ENCODE results near the gene SYNDIG1.

GRCh38 chr20:24479106-24479505 is 9.7 kb downstream of the SYNDIG1 start:
- TF ChIP-seq POLR2A (IDR thresholded peaks at IDR 0.05) = no peak
- TF ChIP-seq, protein P1, sequence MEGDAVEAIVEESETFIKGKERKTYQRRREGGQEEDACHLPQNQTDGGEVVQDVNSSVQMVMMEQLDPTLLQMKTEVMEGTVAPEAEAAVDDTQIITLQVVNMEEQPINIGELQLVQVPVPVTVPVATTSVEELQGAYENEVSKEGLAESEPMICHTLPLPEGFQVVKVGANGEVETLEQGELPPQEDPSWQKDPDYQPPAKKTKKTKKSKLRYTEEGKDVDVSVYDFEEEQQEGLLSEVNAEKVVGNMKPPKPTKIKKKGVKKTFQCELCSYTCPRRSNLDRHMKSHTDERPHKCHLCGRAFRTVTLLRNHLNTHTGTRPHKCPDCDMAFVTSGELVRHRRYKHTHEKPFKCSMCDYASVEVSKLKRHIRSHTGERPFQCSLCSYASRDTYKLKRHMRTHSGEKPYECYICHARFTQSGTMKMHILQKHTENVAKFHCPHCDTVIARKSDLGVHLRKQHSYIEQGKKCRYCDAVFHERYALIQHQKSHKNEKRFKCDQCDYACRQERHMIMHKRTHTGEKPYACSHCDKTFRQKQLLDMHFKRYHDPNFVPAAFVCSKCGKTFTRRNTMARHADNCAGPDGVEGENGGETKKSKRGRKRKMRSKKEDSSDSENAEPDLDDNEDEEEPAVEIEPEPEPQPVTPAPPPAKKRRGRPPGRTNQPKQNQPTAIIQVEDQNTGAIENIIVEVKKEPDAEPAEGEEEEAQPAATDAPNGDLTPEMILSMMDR (IDR thresholded peaks at IDR 0.05) = no peak

Measured in tibial nerve (tissue), 3 donors.